Activated T-cell treated with anti-CD3 and anti-CD28 coated beads for 24 hours (primary cell): Measurements from ENCODE around the gene CCDC85C.

Experiments
- DNase-seq: peaks from one replicate; pipeline ENCODE4 v3.0.0-alpha.2; 2020; ENCODE audit warnings: low read depth

CCDC85C gene

DNA sequence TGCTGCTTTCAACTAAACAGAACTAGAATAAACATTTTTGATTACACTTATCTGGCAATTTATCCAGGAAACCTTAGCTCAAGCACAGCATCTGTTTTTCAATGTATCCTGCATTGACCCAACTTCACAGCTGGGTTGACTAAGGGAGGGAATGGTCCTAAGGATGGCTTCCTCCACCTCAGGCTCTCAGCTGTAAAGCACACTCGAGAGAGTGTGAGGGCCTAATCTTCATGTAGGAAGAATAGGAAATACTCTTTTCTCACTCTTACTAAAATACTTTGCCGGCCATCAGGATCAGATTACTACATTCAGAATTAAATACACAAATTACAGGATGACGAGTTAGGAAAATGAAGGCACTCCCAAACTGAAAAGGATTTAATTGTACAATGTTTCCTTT lies 130.5 kb downstream of the CCDC85C start:
- DNase-seq, result no peak

DNA sequence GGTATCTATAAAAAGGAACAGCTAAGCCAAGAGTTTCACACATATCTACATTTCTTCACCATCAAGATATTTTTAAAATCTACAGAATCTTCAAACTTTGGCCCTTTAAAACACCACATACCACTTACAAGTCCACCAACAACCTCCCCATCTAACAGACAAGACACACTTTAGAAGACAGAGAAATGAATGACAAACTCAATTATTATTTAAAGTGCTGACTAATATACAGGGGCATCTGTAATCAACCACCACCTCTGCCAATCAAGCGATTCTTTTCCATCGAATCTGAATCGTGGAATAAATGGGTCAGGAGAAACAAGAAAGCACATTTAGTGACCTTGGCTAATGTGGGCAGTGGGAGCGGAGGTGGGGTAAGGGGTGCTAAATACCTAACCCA lies 131.1 kb downstream of the CCDC85C start:
- DNase-seq, result no peak

DNA sequence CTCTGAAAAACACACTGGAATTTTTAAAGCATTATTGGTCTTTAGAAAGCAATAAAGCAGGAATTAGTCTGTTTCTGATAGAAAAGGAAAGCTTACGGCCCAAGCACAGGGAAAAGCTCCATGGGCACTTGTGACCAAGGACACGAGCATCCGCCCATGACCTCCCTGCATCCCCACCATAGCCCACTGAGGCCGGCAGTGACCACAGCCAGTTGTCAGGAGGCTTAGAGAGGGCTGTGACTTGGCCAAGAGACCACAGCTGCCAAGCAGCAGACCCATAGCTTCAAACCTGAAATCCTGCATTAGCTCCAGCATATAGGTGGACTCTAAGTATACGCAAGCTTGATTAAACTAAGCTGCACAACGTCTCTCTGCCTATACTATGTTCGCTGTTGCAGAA lies 132.3 kb downstream of the CCDC85C start:
- no peak for DNase-seq

- DNase-seq, result no peak
Observed at GRCh38 chr14:99468836-99469592, 135.0 kb downstream of the CCDC85C start.

DNA sequence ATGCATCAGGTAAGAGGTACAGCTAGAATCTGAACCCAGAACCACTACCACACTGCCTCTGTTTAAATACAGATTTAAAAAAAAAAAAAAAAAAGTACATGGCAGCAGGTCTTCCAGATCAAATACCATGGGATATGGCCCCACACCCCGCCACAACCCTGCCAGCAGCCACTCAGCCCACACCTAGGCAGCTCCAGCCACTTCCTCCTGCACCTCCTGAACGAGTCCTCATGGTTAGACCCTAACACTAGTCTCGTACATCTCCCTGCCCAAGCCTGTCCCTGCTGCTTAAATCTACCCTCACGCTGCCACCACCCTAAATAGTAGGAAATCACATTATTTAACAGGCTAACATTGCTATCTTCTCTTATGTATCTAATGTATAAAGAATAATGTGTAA lies 135.9 kb downstream of the CCDC85C start:
- DNase-seq, result no peak

DNA sequence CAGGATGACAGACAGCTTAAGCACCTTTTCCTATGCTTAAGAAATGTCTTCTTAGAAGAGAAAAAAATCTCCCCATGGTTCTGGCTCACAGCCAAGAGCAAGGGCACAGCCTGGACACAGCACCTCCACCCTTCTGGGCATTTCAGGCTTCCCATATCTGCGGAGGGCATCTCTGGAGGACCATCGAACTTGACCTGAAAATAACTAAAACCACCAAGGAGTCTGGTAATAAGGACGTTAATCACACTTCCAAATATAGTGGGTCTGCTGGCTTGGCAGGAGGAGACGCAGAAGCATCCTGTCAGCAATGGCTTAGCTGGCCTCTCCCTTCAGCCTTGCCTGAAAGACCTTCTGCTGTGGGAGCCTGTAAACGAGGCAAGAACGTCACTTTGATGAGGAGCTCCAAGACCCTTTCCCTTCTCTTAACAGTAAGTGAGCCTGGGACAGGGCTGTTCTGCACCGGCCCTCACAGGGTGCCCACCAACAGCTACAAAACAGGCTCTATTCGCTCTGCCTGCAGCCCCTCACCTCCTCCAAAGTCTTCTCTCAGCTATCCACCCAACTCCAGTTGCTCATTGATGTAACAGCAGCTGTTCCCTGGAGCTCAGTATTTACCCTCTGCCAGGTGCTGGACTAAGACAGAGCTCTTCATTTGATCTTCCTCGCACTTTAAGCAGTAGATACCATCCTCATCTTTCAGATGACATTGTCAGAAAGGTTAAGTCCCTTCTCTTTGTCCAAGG lies 136.5 kb downstream of the CCDC85C start:
- no peak for DNase-seq

DNA sequence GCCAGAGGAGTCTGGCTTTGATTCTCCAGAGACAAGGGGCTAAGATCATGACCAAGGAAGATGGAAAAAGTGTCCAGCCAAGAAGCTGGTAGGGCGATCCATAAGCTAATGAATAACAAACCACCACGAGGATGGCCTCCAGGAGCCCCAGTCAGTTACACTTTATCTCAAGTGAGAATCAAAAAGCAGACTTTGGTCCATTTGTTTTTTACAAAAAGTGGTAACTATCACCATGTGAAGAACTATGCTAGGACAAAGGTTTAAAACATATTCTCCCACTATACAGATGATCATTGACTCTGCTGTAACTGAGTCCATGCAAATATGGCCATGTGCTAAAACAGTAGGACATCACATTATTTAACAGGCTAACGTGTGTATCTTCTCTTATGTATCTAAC lies 137.2 kb downstream of the CCDC85C start:
- DNase-seq, result no peak

DNA sequence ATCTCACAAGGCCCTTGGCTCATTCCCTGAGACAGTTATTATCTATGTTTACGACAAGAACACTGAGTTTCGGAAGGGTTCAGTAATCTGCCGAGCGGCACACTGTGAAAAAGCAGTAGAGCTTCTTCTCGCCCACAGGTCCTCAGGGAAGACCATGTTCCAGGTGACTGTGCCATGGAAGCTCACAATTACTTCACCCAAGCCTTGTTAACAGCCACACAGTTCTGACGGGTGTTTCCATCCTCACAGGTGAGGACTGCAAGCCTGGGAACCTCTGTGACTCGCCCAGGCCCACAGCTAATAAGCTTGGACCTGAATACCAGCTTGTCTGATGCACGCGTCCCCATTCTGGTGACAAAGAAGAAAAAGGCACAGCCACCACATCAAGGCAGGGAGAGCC lies 138.7 kb downstream of the CCDC85C start:
- no peak for DNase-seq

- DNase-seq, result no peak
Observed at GRCh38 chr14:99463974-99464373, 140.0 kb downstream of the CCDC85C start.

DNA sequence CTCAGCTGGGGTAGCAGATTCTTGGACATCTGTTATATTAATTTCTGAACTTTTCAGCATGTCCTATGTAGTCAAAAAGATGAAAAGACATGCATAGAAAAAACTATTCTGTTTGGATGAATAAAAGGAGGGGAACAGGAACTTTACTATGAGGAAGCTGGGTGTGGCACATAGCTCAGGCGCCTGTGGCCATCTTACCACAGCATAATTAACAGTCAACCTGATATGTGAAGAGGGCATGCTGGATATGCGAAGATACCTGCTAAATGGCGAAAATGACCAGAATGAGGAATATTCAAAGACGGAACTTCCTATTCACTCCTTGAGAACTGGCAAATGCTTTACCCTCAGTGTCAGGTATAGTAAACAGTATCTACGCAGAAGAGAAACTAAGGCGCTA lies 141.8 kb downstream of the CCDC85C start:
- DNase-seq, result no peak

DNA sequence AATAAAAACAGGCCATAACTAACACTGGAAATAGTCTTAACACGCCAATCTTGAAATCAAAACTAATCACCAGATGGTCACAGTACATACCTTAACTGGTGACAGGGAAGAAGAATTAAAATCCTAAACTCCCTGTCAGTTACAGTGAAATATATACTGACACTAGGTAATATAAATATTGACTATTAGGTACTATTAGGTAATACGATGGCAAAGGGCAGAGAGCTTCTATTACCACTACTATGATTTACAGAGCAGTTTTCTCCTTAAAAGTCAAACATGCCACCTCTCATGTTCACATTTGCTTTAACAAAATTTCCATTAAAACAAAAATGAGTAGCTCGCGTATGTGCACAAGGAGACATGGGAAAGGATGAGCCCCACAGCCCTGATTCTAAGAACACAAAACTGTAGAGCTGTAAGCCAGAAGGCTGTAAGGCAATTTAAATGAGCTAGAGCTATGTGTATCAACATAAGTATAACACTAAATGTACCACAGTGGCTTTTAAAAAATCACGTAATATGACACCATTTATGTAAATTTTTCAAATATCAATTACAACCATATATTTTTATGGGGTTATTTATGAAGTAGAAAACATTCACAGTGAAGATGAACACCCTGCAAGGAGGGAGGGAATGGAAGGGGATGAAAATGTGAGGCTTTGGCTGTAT lies 142.5 kb downstream of the CCDC85C start:
- DNase-seq, result no peak

- DNase-seq, result no peak
Observed at GRCh38 chr14:99460793-99461192, 143.2 kb downstream of the CCDC85C start.

GRCh38 chr14:99459481-99460100 lies 144.4 kb downstream of the CCDC85C start:
- DNase-seq, result no peak

DNA sequence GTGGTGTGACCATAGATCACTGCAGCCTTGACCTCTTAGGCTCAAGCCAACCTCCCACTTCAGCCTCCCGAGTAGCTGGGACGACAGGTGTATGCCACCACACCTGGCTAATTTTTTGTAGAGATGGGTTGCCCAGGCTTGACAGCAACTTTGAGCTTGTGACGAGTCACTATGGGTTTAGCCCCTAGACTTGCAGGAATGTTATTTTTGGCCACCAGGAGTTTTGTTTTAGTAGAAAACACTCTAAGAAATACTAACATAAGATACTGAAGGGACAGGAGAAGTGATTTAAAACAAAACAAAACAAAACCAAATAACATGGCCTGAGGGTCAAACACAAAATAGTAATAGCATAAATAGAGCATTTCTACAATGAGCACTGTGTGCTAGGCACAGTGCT lies 149.8 kb downstream of the CCDC85C start:
- no peak for DNase-seq

- no peak for DNase-seq
Observed at GRCh38 chr14:99452968-99453367, 151.0 kb downstream of the CCDC85C start.

GRCh38 chr14:99451234-99451633 lies 152.8 kb downstream of the CCDC85C start:
- DNase-seq, result no peak

DNA sequence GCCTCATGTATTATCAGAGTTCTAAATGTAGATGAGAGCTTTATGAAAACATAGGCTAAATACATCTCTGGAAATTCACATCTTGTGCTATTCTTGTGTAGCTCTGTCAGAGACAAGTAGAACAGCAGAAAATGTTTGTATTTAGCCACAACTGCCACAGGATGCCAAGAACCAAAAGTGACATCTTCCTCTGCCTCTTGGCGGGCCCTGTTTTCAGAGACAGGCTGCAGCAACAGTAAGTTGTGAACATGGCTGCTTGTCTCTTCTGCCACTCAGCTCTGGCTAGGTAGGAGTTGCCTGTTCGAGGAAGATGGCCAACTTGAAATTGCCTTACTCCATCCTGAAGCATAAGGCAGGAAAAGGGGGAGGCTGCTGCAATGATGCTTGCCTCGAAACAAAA lies 153.7 kb downstream of the CCDC85C start:
- no peak for DNase-seq
